Uterus (tissue), 2 donors: ENCODE results near the gene PTTG1IP2.

Experiments
- CTCF ChIP-seq, 4 experiments: fragments of 200-600 bp in 2 of 4; fragments of 450-650 bp in 2 of 4; sonication (generic) in 2 of 4; IDR thresholded peaks; one replicate each; pipeline ENCODE4 v1.5.1; 2016 to 2019; ENCODE audit warnings: antibody characterized with exemption in 4 of 4, mild to moderate bottlenecking in 2 of 4, moderate library complexity in 1 of 4
- POLR2A ChIP-seq, 2 donors: fragments of 450-650 bp; IDR thresholded peaks; one replicate each; pipeline ENCODE4 v1.6.1; 2016; ENCODE audit warnings: antibody characterized with exemption in 2 of 2, mild to moderate bottlenecking in 1 of 2, moderate library complexity in 1 of 2

GRCh38 chr7:90469554-90469953 lies at the start of gene PTTG1IP2:
- TF ChIP-seq POLR2A (IDR thresholded peaks at IDR 0.05) (no peak), CTCF (IDR thresholded peaks at IDR 0.05) (no peak)
